ENCODE results near the gene NDFIP2.

DNA sequence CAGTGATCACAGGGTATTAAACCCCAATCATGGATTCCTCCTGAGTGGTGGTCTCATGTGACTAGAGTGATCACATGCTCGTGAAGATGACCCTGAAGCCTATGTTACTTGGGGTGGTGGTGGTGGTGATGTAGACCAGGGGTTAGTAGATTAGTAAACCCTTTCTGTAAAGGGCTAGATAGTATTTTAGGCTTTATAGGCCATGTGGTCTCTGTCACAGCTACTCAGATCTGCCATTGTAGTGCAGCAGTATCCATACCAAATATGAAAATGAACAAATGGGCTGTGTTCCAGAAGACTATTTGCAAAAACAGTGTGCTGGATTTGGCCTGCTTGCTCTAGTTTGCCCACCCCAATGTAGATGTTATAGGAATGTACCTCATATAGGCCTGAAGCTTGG is 9.4 kb downstream of the NDFIP2 start:
- TF ChIP-seq SPI1 (IDR thresholded peaks at IDR 0.05; ENCODE audit: borderline replicate concordance, insufficient read depth, low read depth, low read length) = no peak
- TF ChIP-seq POLR2A (IDR thresholded peaks at IDR 0.05; ENCODE audit: low read depth, low read length) = no peak
- TF ChIP-seq SP1 (IDR thresholded peaks at IDR 0.05; ENCODE audit: low read depth, low read length) = no peak
